Gastrocnemius medialis (tissue), 4 donors: ENCODE data around the gene HNRNPC.

Experiments
- POLR2A ChIP-seq, 2 donors: fragments of 450-650 bp; IDR thresholded peaks; one replicate each; pipeline ENCODE4 v1.6.1; 2017; ENCODE audit warnings: antibody characterized with exemption in 2 of 2, mild to moderate bottlenecking in 2 of 2, moderate library complexity in 2 of 2
- TF ChIP-seq, protein P1 (sequence below), 5 experiments: fragments of 450-650 bp in 3 of 5; fragments of 200-600 bp in 2 of 5; sonication (generic) in 2 of 5; IDR thresholded peaks in 4 of 5; conservative IDR thresholded peaks in 1 of 5; 1 replicate in 4 of 5; 2 replicates in 1 of 5; pipeline ENCODE4 v1.5.1; 2016 to 2019; ENCODE audit warnings: antibody characterized with exemption in 5 of 5, mild to moderate bottlenecking in 3 of 5, moderate library complexity in 3 of 5

DNA sequence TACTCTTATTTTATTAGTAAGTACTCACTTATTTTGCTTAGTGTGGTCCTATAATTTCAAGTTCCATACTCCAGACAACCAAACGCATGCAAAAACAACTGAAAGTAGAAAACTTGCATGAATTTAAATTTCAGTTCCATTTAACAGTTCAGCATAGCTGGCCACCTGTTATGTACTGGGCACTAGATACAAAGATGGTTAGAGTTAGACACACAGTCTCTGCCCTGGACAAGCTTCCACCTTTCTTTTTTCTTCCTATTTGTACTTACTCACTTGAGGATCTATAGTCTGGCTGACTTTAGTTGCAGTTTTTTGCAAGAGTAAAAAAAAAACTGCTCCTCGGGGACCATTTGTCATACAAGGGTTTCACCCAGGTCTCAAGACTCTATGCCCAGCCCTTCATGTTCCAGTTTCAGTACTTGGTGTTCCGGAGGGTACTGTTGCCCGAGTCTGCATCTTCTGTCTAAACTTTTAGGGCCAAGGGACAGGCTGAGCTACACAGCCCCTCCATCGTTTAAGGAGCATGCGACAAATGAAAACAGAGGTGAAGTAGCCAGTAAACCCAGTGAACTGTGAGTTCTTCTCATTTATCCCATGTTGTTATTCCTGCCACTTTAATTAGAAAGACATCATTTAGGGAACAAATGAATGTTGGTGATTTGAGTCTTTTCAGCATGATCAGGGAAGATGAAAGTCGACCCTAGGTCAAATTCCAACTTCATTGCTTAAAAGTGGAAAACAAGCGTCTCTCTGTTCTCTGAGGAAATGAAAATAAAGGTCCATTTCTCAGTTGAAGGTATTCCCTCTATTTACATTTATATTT is 33.0 kb upstream of the HNRNPC start:
- TF ChIP-seq, protein P1, sequence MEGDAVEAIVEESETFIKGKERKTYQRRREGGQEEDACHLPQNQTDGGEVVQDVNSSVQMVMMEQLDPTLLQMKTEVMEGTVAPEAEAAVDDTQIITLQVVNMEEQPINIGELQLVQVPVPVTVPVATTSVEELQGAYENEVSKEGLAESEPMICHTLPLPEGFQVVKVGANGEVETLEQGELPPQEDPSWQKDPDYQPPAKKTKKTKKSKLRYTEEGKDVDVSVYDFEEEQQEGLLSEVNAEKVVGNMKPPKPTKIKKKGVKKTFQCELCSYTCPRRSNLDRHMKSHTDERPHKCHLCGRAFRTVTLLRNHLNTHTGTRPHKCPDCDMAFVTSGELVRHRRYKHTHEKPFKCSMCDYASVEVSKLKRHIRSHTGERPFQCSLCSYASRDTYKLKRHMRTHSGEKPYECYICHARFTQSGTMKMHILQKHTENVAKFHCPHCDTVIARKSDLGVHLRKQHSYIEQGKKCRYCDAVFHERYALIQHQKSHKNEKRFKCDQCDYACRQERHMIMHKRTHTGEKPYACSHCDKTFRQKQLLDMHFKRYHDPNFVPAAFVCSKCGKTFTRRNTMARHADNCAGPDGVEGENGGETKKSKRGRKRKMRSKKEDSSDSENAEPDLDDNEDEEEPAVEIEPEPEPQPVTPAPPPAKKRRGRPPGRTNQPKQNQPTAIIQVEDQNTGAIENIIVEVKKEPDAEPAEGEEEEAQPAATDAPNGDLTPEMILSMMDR (IDR thresholded peaks at IDR 0.05 in 4 of 5, conservative IDR thresholded peaks at IDR 0.05 in 1 of 5), result no peak
- no peak for TF ChIP-seq POLR2A (IDR thresholded peaks at IDR 0.05)
